GM19025 (cell line): ENCODE results near the gene GRK5.

Experiments
- ATAC-seq: cut with Tn5 transposase; IDR thresholded peaks from one replicate; pipeline ENCODE4 v1.9.1; 2021; ENCODE audit warnings: mild to moderate bottlenecking, low read depth, moderate library complexity; ENCODE audit not compliant: unreplicated experiment

Gene GRK5

GRCh38 chr10:119350502-119351097, 143.2 kb downstream of the GRK5 start:
- ATAC-seq, result no peak

GRCh38 chr10:119351189-119351588, 143.8 kb downstream of the GRK5 start:
- no peak for ATAC-seq

- ATAC-seq, result no peak
Measured at GRCh38 chr10:119352042-119352441, 144.7 kb downstream of the GRK5 start.

- ATAC-seq, result no peak
Measured at GRCh38 chr10:119352807-119353206, 145.4 kb downstream of the GRK5 start.

GRCh38 chr10:119353421-119353820, 146.1 kb downstream of the GRK5 start:
- no peak for ATAC-seq

- ATAC-seq, result no peak
Measured at GRCh38 chr10:119355930-119356329, 148.6 kb downstream of the GRK5 start.

- ATAC-seq, result no peak
Measured at GRCh38 chr10:119357412-119358151, 150.2 kb downstream of the GRK5 start.

- ATAC-seq, result no peak
Measured at GRCh38 chr10:119358152-119358512, 150.8 kb downstream of the GRK5 start.

- no peak for ATAC-seq
Measured at GRCh38 chr10:119358567-119358966, 151.2 kb downstream of the GRK5 start.

GRCh38 chr10:119359025-119359424, 151.7 kb downstream of the GRK5 start:
- ATAC-seq, result no peak

- ATAC-seq, result no peak
Measured at GRCh38 chr10:119360181-119360921, 153.0 kb downstream of the GRK5 start.

- no peak for ATAC-seq
Measured at GRCh38 chr10:119361037-119361436, 153.7 kb downstream of the GRK5 start.

GRCh38 chr10:119362122-119362521, 154.8 kb downstream of the GRK5 start:
- no peak for ATAC-seq

- ATAC-seq, result no peak
Measured at GRCh38 chr10:119364645-119365600, 157.6 kb downstream of the GRK5 start.

- no peak for ATAC-seq
Measured at GRCh38 chr10:119365773-119366599, 158.6 kb downstream of the GRK5 start.

GRCh38 chr10:119367841-119368549, 160.6 kb downstream of the GRK5 start:
- no peak for ATAC-seq

GRCh38 chr10:119368581-119368980, 161.2 kb downstream of the GRK5 start:
- no peak for ATAC-seq

GRCh38 chr10:119368991-119369869, 161.9 kb downstream of the GRK5 start:
- ATAC-seq, result no peak
